ENCODE results near the gene SLC16A5.

SLC16A5 gene

GRCh38 chr17:75060434-75061054, 27.2 kb upstream of the SLC16A5 start:
- no peak overlapping the region for H3K4me3 ChIP-seq (ENCODE audit: low read length)
- no peak for DNase-seq (ENCODE audit: low read depth)
- no peak for TF ChIP-seq CTCF (conservative IDR thresholded peaks at IDR 0.05; ENCODE audit: low read depth, low read length)

GRCh38 chr17:75061055-75061438, 26.7 kb upstream of the SLC16A5 start:
- no peak overlapping the region for H3K4me3 ChIP-seq (ENCODE audit: low read length)
- no peak for DNase-seq (ENCODE audit: low read depth)
- TF ChIP-seq CTCF (conservative IDR thresholded peaks at IDR 0.05; ENCODE audit: low read depth, low read length): no peak

- no peak for DNase-seq (ENCODE audit: low read depth)
- no peak overlapping the region for H3K4me3 ChIP-seq (ENCODE audit: low read length)
- no peak for TF ChIP-seq CTCF (conservative IDR thresholded peaks at IDR 0.05; ENCODE audit: low read depth, low read length)
These were observed 26.1 kb upstream of the SLC16A5 start for GRCh38 chr17:75061618-75062017.

- TF ChIP-seq CTCF (conservative IDR thresholded peaks at IDR 0.05; ENCODE audit: low read depth, low read length): no peak
- no peak for DNase-seq (ENCODE audit: low read depth)
- no peak overlapping the region for H3K4me3 ChIP-seq (ENCODE audit: low read length)
These were observed 24.6 kb upstream of the SLC16A5 start for GRCh38 chr17:75063201-75063600.

GRCh38 chr17:75063626-75064025, 24.1 kb upstream of the SLC16A5 start:
- DNase-seq (ENCODE audit: low read depth): no peak
- no peak overlapping the region for H3K4me3 ChIP-seq (ENCODE audit: low read length)
- TF ChIP-seq CTCF (conservative IDR thresholded peaks at IDR 0.05; ENCODE audit: low read depth, low read length): no peak

GRCh38 chr17:75064040-75064439, 23.7 kb upstream of the SLC16A5 start:
- DNase-seq (ENCODE audit: low read depth): no peak
- H3K4me3 ChIP-seq (ENCODE audit: low read length): no peak overlapping the region
- no peak for TF ChIP-seq CTCF (conservative IDR thresholded peaks at IDR 0.05; ENCODE audit: low read depth, low read length)

- TF ChIP-seq CTCF (conservative IDR thresholded peaks at IDR 0.05; ENCODE audit: low read depth, low read length): no peak
- no peak overlapping the region for H3K4me3 ChIP-seq (ENCODE audit: low read length)
- no peak for DNase-seq (ENCODE audit: low read depth)
These were observed 23.3 kb upstream of the SLC16A5 start for GRCh38 chr17:75064460-75064859.

Measured in retinal pigment epithelial cell (primary cell).